ENCODE measurements around the gene SETD6.
"Not testable (repeated sequence)": the region's sequence is repeated elsewhere in the genome, so short reads cannot be mapped to it uniquely, and the experiment has no call there.

Gene SETD6

GRCh38 chr16:58537124-58537906 is 22.0 kb downstream of the SETD6 start:
- no peak for DNase-seq (ENCODE audit: low read depth in 2 of 2)

GRCh38 chr16:58541711-58542110 is 26.4 kb downstream of the SETD6 start:
- DNase-seq (ENCODE audit: low read depth in 2 of 2), result no peak

- no peak for DNase-seq (ENCODE audit: low read depth in 2 of 2)
Observed at GRCh38 chr16:58542291-58542690, 27.0 kb downstream of the SETD6 start.

GRCh38 chr16:58543685-58544084 is 28.4 kb downstream of the SETD6 start:
- DNase-seq (ENCODE audit: low read depth in 2 of 2), result no peak

- DNase-seq (ENCODE audit: low read depth in 2 of 2), result no peak
Observed at GRCh38 chr16:58548378-58548777, 33.1 kb downstream of the SETD6 start.

GRCh38 chr16:58551496-58551895 is 36.2 kb downstream of the SETD6 start:
- no peak for DNase-seq (ENCODE audit: low read depth in 2 of 2)

GRCh38 chr16:58556678-58557077 is 41.4 kb downstream of the SETD6 start:
- no peak for DNase-seq (ENCODE audit: low read depth in 2 of 2)

GRCh38 chr16:58563235-58563634 is 47.9 kb downstream of the SETD6 start:
- DNase-seq (ENCODE audit: low read depth in 2 of 2), result no peak

GRCh38 chr16:58563775-58564174 is 48.5 kb downstream of the SETD6 start:
- DNase-seq (ENCODE audit: low read depth in 2 of 2), result no peak

- not testable (repeated sequence) for DNase-seq (ENCODE audit: low read depth in 2 of 2)
Observed at GRCh38 chr16:58565697-58566096, 50.4 kb downstream of the SETD6 start.
